Activated CD8-positive, alpha-beta memory T cell treated with anti-CD3 and anti-CD28 coated beads, Interleukin-2, amount 10 ng/mL, durations not matched to agents 7 days and 5 days (primary cell): ENCODE data around the gene ITGA2B. TPM values are rescaled to one million over a fixed set of nuclear protein-coding genes. Genes with fewer than 3 reads are reported as not detected.
A peak's percentile ranks its signal among the peaks of the same experiment; 100 is the strongest.

Experiments used
- ATAC-seq: fragments of 150-1000 bp; cut with Tn5 transposase; one replicate; pipeline ENCODE4 v1.10.0; 2021; ENCODE audit warnings: moderate library complexity
- CTCF ChIA-PET: fragments of 350-600 bp; sonication (Branson Sonifier 250); formaldehyde crosslinking; loops from one replicate; lab custom pipeline; 2021; ENCODE audit warnings: antibody characterized with exemption; lab: Charles Lee
- DNase-seq: peaks from one replicate; pipeline ENCODE4 v3.0.0-alpha.2; 2020
- H3K27ac Mint-ChIP-seq: one replicate; pipeline ENCODE4 v1.8.0; 2021; ENCODE audit warnings: mild to moderate bottlenecking, mixed read lengths
- H3K27me3 Mint-ChIP-seq: one replicate; pipeline ENCODE4 v1.8.0; 2021; ENCODE audit warnings: mixed read lengths
- H3K36me3 Mint-ChIP-seq: one replicate; pipeline ENCODE4 v1.8.0; 2021; ENCODE audit warnings: mild to moderate bottlenecking, mixed read lengths
- H3K4me1 Mint-ChIP-seq: one replicate; pipeline ENCODE4 v1.8.0; 2021; ENCODE audit warnings: mixed read lengths
- H3K4me3 Mint-ChIP-seq: one replicate; pipeline ENCODE4 v1.8.0; 2021; ENCODE audit warnings: mild to moderate bottlenecking, moderate library complexity, mixed read lengths
- H3K9me3 Mint-ChIP-seq: one replicate; pipeline ENCODE4 v1.8.0; 2022; ENCODE audit warnings: low read depth, mixed read lengths
- total RNA-seq, 2 experiments: library from RNA; stranded (reverse); gene quantifications; one replicate each; pipeline ENCODE4 v1.2.3, GENCODE V29; 2021

ITGA2B gene
- total RNA-seq, 2 experiments from 2014 or later: 0.09 to 0.44 TPM

DNA sequence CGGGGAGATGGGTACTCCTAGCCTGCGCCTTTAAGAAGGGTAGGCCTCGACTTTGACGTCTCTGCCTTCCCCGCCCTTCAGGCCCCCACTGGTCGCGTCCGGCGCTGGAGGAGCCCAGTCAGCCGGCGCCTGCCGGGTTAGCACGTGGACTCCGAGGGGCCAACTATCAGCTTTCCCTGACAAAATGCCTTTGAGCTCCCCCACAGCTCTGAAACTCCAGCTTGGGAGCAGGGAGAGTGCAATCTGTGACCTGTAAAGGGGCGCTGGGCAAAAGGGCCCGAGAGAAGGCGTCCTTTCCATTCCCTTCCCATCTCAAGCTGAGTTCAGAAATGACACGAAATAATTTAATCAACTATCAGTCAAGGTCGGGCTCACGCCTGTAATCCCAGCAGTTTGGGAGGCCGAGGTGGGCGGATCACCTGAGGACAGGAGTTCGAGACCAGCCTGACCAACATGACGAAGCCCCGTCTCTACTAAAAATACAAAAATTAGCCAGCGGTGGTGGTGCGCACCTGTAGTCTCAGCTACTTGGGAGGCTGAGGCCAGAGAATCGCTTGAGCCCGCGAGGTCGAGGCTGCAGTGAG is 62.5 kb downstream of the ITGA2B start:
- CTCF ChIA-PET: interaction anchor here (0.6 to 8.4 kb wide), 11 partner anchors 24 to 196 kb away, joined by 3 to 47 read pairs (median 3); partner anchors contain the start of gene FAM171A2
- Mint-ChIP-seq H3K27me3 (no peaks in the 10 kb centered on the region), H3K4me1 (peaks cover 30% of the 10 kb centered on the region), H3K4me3 (peak overlapping the region; percentile 85), H3K27ac (peak overlapping the region; percentile 81), H3K36me3 (peaks cover 2% of the 10 kb centered on the region), H3K9me3 (no peaks in the 10 kb centered on the region)
- ATAC-seq (peak; percentile 77), DNase-seq (peak; percentile 98)

DNA sequence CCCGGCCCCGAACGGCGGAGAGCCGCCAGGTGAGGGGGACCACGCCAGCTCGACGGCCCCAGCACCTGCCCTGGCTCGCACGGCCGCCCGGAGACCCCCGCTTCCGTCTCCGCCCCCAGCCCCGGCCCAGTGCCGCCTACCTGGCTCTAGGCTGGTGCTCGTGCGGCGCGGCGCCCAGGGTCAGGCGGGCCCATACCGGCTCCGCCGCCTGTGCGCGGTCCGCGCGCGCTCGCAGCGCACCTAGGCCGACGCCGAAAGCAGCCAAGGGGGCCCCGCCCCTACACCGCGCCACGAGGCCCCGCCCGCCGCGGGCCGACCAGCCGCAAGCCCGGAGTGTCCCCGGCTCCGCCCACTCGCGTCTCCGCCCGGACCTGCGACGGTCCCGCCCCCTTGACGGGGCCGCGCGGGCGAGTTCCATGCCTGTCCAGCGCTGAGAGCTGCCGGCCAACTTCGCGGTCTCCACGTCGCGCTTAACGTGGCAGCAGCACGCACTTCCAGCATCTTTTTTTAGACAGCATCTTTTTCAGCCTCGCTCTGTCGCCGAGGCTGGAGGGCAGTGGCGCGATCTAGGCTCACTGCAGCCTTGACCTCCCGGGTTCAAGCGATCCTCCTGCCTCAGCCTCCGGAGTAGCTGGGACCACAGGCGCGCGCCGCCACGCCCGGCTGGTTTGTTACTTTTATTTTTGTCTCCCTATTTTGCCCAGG is 64.7 kb downstream of the ITGA2B start, which contains the start of gene SLC25A39:
Gene SLC25A39, minus strand, starts transcription at position 253 of the 705 bp plus-strand sequence. CDS start 1,261 bp downstream, outside the sequence.
- H3K9me3 Mint-ChIP-seq: no peaks in the 10 kb centered on the region
- CTCF ChIA-PET: interaction anchor here (0.6 to 8.4 kb wide), 7 partner anchors 10 to 199 kb away, joined by 3 to 47 read pairs (median 4); partner anchors contain the start of gene GRN
- peak; percentile 82 for ATAC-seq
- peak; percentile 95 for DNase-seq
- H3K36me3 Mint-ChIP-seq: peaks cover 6% of the 10 kb centered on the region
- peak within 1 kb of the TSS; percentile 85 for H3K4me3 Mint-ChIP-seq
- no peaks in the 10 kb centered on the region for H3K27me3 Mint-ChIP-seq
- H3K4me1 Mint-ChIP-seq: peaks cover 26% of the 10 kb centered on the region
- peak within 1 kb of the TSS; percentile 97 for H3K27ac Mint-ChIP-seq

DNA sequence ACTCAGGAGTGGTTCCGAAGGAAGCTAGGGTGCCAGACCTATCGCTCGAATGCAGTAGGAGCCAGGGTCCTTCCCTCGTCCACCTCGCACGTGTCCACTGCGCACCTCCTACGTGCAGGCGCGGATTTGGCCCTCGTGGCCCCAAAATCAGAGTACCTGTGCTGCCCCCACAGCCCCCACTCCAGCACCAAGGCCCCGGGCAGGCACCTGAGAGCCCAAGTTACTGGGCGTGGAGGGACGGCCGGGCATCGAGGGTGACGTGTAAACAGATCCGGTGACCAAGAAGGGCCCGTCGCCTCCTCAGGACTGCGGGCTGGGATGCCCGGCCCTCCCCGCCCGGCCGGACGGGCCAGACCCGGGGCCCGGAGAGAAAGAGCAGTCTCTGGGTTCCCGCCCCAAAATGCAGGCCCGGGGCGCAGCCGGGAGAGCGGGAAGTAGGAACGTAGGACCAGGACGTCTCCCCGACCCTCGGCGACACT is 65.3 kb downstream of the ITGA2B start:
- peaks cover 26% of the 10 kb centered on the region for H3K4me1 Mint-ChIP-seq
- DNase-seq (peak; percentile 44), ATAC-seq (no peak)
- peak overlapping the region; percentile 80 for H3K4me3 Mint-ChIP-seq
- CTCF ChIA-PET: interaction anchor here (0.6 to 8.4 kb wide), 5 partner anchors 21 to 182 kb away, joined by 3 to 47 read pairs (median 6); partner anchors contain the start of gene GRN
- H3K36me3 Mint-ChIP-seq: peaks cover 6% of the 10 kb centered on the region
- no peaks in the 10 kb centered on the region for H3K27me3 Mint-ChIP-seq
- H3K9me3 Mint-ChIP-seq: no peaks in the 10 kb centered on the region
- peak overlapping the region; percentile 39 for H3K27ac Mint-ChIP-seq

DNA sequence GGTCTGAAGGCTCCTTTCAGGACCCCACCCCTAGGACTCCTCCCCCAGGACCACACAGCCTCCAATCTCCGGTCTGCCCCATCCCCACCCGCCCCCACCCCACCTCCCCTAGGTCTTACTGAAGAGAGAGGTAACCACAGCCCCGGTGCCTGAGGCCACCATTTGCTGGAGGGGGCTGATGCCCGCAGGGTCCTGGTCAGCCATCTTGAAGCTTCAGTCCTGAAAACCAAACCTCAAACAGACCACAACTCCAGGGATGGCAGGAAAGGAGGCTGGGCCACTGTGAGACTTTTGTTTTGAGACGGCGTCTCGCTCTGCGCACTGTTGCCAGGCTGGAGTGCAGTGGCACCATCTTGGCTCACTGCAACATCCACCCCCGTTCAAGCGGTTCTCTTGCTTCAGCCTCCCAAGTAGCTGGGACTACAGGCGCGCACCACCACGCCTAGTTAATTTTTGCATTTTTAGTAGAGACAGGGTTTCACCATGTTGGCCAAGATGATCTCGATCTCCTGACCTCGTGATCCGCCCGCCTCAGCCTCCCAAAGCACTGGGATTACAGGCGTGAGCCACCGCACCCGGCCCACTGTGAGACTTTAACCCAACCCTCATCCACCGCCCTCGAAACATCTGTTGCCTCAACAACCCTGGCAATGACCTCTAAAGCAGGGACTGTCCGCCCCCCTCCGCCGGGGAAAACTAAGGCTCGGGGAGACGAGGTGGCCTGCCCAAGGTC is 65.9 kb downstream of the ITGA2B start:
- CTCF ChIA-PET: interaction anchor here (1.1 to 8.4 kb wide), 3 partner anchors 22 to 122 kb away, joined by 4 to 47 read pairs (median 11); partner anchors contain the start of gene GRN
- Mint-ChIP-seq H3K27me3 (no peaks in the 10 kb centered on the region), H3K4me1 (peaks cover 26% of the 10 kb centered on the region), H3K36me3 (peaks cover 6% of the 10 kb centered on the region), H3K4me3 (peak overlapping the region; percentile 80), H3K27ac (peak overlapping the region; percentile 41), H3K9me3 (no peaks in the 10 kb centered on the region)
- ATAC-seq (no peak), DNase-seq (peak; percentile 43)

DNA sequence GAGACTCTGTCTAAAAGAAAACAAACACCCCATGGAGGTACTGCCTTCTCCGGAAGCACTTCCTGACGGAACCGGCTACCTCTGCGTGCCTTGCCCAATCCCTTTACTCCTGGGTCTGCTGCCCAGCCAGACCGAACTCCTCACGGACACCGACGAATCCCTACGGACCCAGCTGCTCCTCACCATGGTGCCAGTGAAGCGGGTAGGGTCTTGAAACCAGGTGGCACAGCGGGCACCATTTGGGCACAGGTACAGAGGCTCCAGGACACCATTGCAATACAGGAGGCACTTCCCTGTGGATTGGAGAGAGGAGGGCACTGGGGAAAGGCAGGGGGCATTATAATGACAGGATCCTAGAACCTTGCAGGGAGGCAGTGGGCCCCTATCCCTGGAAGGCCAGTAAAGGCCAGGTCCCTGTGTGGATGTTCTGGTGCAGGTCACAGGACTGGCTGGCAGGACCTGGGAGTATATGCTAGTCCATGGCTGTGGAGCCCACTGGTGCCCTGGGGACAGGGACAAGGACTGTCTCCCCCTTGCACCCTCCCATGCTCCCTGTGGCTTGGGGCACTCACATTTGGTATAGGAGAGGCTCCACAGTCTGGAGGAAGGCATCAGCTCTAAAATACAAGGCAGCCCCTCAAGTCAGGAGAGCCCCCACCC is 67.1 kb downstream of the ITGA2B start:
- CTCF ChIA-PET: interaction anchor here (8.4 kb wide), 1 partner anchor 112 kb away, joined by 47 read pairs; no protein-coding TSS in a partner anchor
- DNase-seq (no peak), ATAC-seq (no peak)
- no peak overlapping the region for H3K4me3 Mint-ChIP-seq
- H3K27ac Mint-ChIP-seq: no peak overlapping the region
- H3K36me3 Mint-ChIP-seq: peaks cover 6% of the 10 kb centered on the region
- H3K4me1 Mint-ChIP-seq: peaks cover 20% of the 10 kb centered on the region
- peaks cover 4% of the 10 kb centered on the region for H3K27me3 Mint-ChIP-seq
- no peaks in the 10 kb centered on the region for H3K9me3 Mint-ChIP-seq

Other genes with a start within 250 kb of the ITGA2B start
- gene HROB, start 247.7 kb downstream of the ITGA2B start, total RNA-seq: 10 to 100 TPM; 19.8 to 23.1 TPM
- gene ASB16, start 218.9 kb downstream of the ITGA2B start, total RNA-seq: under 1 TPM in 1 of 2 experiments, not detected in 1; 0.26 TPM
- 10 to 100 TPM; 31.4 to 34.1 TPM for gene TMUB2, start 202.7 kb downstream of the ITGA2B start, total RNA-seq
- 100 to 1,000 TPM; 106 to 122 TPM for gene ATXN7L3, start 189.8 kb downstream of the ITGA2B start, total RNA-seq
- gene UBTF, start 170.0 kb downstream of the ITGA2B start, total RNA-seq: 100 to 1,000 TPM; 128 to 158 TPM
- not detected for gene SLC4A1, start 121.5 kb downstream of the ITGA2B start, total RNA-seq
- gene RUNDC3A, start 81.0 kb downstream of the ITGA2B start, total RNA-seq: under 1 TPM in 1 of 2 experiments, not detected in 1; 0.18 TPM
- 100 to 1,000 TPM; 103 to 133 TPM for gene SLC25A39, start 64.8 kb downstream of the ITGA2B start, total RNA-seq
- 10 to 100 TPM; 56.5 to 69.2 TPM for gene GRN, start 44.3 kb downstream of the ITGA2B start, total RNA-seq
- under 1 TPM in 1 of 2 experiments, not detected in 1; 0.26 TPM for gene FAM171A2, start 25.8 kb downstream of the ITGA2B start, total RNA-seq
- gene GPATCH8, start 113.8 kb upstream of the ITGA2B start, total RNA-seq: 10 to 100 TPM; 46.1 to 51.6 TPM
- gene FZD2, start 167.8 kb upstream of the ITGA2B start, total RNA-seq: under 1 TPM in 1 of 2 experiments, not detected in 1; 0.30 TPM